C4-2B (cell line): Measurements from ENCODE around the gene OSBPL2.

ENCODE experiments used
- CTCF ChIP-seq: fragments of 450-650 bp; conservative IDR thresholded peaks from 2 replicates; pipeline ENCODE4 v1.5.1; 2017; ENCODE audit warnings: mild to moderate bottlenecking
- ZFX ChIP-seq: fragments of 450-650 bp; IDR thresholded peaks from 2 replicates; pipeline ENCODE4 v1.6.1; 2017

GRCh38 chr20:62253398-62253797 is 15.1 kb downstream of the OSBPL2 start:
- TF ChIP-seq CTCF: no peak
- TF ChIP-seq ZFX: no peak
